Liver (tissue), 9 donors: ENCODE data around the gene NRIP1. TPM values are rescaled to one million over a fixed set of nuclear protein-coding genes. Genes with fewer than 3 reads are reported as not detected.

Source experiments
- DNase-seq: peaks from one replicate; pipeline ENCODE4 v3.0.0-alpha.2; 2017; ENCODE audit warnings: low spot score
- H3K27ac ChIP-seq, 2 donors: one replicate each; pipeline ENCODE4 v1.7.0; 2013; ENCODE audit warnings: inconsistent platforms in 2 of 2, low read length in 2 of 2, control low read depth in 1 of 2, low read depth in 1 of 2, mild to moderate bottlenecking in 1 of 2
- H3K27me3 ChIP-seq, 4 donors: one replicate each; pipeline versions ENCODE4 v1.6.1 to v1.7.0; 2013; ENCODE audit warnings: low read length in 3 of 4, inconsistent platforms in 1 of 4, mild to moderate bottlenecking in 1 of 4, moderate library complexity in 1 of 4; ENCODE audit not compliant: control insufficient read depth in 4 of 4, insufficient read depth in 4 of 4
- H3K36me3 ChIP-seq, 4 donors: one replicate each; pipeline versions ENCODE4 v1.6.1 to v1.7.0; 2013; ENCODE audit warnings: low read length in 3 of 4, mild to moderate bottlenecking in 3 of 4, low read depth in 1 of 4, moderate library complexity in 1 of 4; ENCODE audit not compliant: control insufficient read depth in 4 of 4, insufficient read depth in 3 of 4
- H3K4me1 ChIP-seq, 4 donors: one replicate each; pipeline versions ENCODE4 v1.6.1 to v1.7.0; 2013; ENCODE audit warnings: low read length in 3 of 4, mild to moderate bottlenecking in 3 of 4, moderate library complexity in 1 of 4; ENCODE audit not compliant: control insufficient read depth in 4 of 4, insufficient read depth in 4 of 4
- H3K4me3 ChIP-seq, 3 donors: one replicate each; pipeline versions ENCODE4 v1.6.1 to v1.7.0; 2013; ENCODE audit warnings: low read length in 3 of 3, control low read depth in 1 of 3, low read depth in 1 of 3, mild to moderate bottlenecking in 1 of 3
- H3K9ac ChIP-seq, 2 donors: one replicate each; pipeline ENCODE4 v1.7.0; 2013; ENCODE audit warnings: low read length in 2 of 2, mild to moderate bottlenecking in 2 of 2, moderate library complexity in 2 of 2, control low read depth in 1 of 2, low read depth in 1 of 2
- H3K9me3 ChIP-seq, 4 donors: one replicate each; pipeline versions ENCODE4 v1.6.1 to v1.7.0; 2013; ENCODE audit warnings: low read length in 3 of 4; ENCODE audit not compliant: control insufficient read depth in 4 of 4
- FOXA1 ChIP-seq: IDR thresholded peaks from 2 replicates; pipeline ENCODE4 v1.6.1; 2016; ENCODE audit warnings: antibody characterized with exemption
- FOXA2 ChIP-seq: IDR thresholded peaks from 2 replicates; pipeline ENCODE4 v1.6.1; 2016; ENCODE audit warnings: antibody characterized with exemption
- GABPA ChIP-seq, 2 donors: IDR thresholded peaks in 1 of 2; conservative IDR thresholded peaks in 1 of 2; 2 replicates each; pipeline ENCODE4 v1.6.1; 2016; ENCODE audit warnings: antibody characterized with exemption in 2 of 2, mild to moderate bottlenecking in 1 of 2, moderate library complexity in 1 of 2
- HNF4A ChIP-seq, 2 donors: conservative IDR thresholded peaks; 2 replicates each; pipeline ENCODE4 v1.6.1; 2016; ENCODE audit warnings: antibody characterized with exemption in 2 of 2, mild to moderate bottlenecking in 2 of 2
- JUND ChIP-seq, 2 donors: IDR thresholded peaks; 2 replicates each; pipeline ENCODE4 v1.6.1; 2016; ENCODE audit warnings: antibody characterized with exemption in 2 of 2
- NR2F2 ChIP-seq: IDR thresholded peaks from 2 replicates; pipeline ENCODE4 v1.6.1; 2016; ENCODE audit warnings: antibody characterized with exemption
- RAD21 ChIP-seq, 2 donors: IDR thresholded peaks; 2 replicates each; pipeline ENCODE4 v1.6.1; 2016; ENCODE audit warnings: antibody characterized with exemption in 2 of 2, mild to moderate bottlenecking in 2 of 2
- RXRA ChIP-seq, 2 donors: IDR thresholded peaks; 2 replicates each; pipeline ENCODE4 v1.6.1; 2017 to 2018; ENCODE audit warnings: antibody characterized with exemption in 2 of 2, mild to moderate bottlenecking in 1 of 2
- TAF1 ChIP-seq: conservative IDR thresholded peaks from 2 replicates; pipeline ENCODE4 v1.6.1; 2016; ENCODE audit warnings: antibody characterized with exemption, mild to moderate bottlenecking
- YY1 ChIP-seq: IDR thresholded peaks from 2 replicates; pipeline ENCODE4 v1.6.1; 2016; ENCODE audit warnings: antibody characterized with exemption, mild to moderate bottlenecking
- WGBS: extraction: QIAGEN DNeasy Blood & Tissue Kit; methylation state at CpG from one replicate; pipeline ENCODE4 v1.1.7; 2013; 5-methylcytosine and 5-hydroxymethylcytosine counted together
- polyA plus RNA-seq, 2 donors: library from polyadenylated mRNA; stranded (reverse) in 1 of 2; unstranded in 1 of 2; fragments of 200-250 nt in 1 of 2; fragments of >200 nt in 1 of 2; fragmentation: Nextera tagmentation in 1 of 2; extraction: Ambion mirVana in 1 of 2; gene quantifications; one replicate each; pipeline versions ENCODE4 v1.2.1 to v1.2.3, GENCODE V29; 2013 to 2015
- total RNA-seq, 2 donors: library from RNA; depleted of rRNA; stranded (reverse); fragments of >200 nt; gene quantifications; one replicate each; pipeline ENCODE4 v1.2.3, GENCODE V29; 2014
- TF ChIP-seq, protein P1 (sequence below): IDR thresholded peaks from 2 replicates; pipeline ENCODE4 v1.6.1; 2016; ENCODE audit warnings: antibody characterized with exemption
- TF ChIP-seq, protein P2 (sequence below): fragments of 150-350 bp; IDR thresholded peaks from 2 replicates; pipeline ENCODE4 v1.5.1; 2017; ENCODE audit warnings: improper control_type of control experiment, low read depth, low read length; ENCODE audit not compliant: missing input control
- TF ChIP-seq, protein P3 (sequence below): IDR thresholded peaks from 2 replicates; pipeline ENCODE4 v1.6.1; 2016; ENCODE audit warnings: antibody characterized with exemption, mild to moderate bottlenecking
- donor health status: healthy.
- donor health status: healthy.
- donor health status: healthy.
- donor health status: healthy.
- donor health status: healthy.

Gene NRIP1
- total and polyA plus RNA-seq, 4 donors, result 3.8 to 28.4 (median 12.6) TPM

DNA sequence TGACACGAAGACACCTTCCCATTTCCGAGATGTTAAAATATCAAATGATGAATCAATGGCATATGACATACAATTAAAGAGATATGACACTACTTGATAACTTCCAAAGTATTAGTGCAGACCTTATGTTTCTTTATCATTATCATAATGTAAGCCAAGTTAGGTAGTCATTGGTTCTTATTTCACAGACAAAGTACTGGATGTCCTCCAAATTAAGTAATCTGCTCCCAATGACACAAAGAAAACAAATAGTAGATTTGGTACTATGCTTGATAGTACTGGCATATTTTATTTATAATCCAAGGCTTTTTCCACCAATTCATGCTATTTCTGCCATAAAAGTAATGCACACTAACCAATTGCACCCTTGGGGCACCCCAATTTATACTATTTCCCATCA is 11.9 kb upstream of the NRIP1 start:
- Histone ChIP-seq H3K9ac (no peak overlapping the region), H3K4me1 (peaks cover 0 to 2% (median 0%) of the 10 kb centered on the region in 4 donors), H3K4me3 (no peak overlapping the region), H3K36me3 (no peaks in the 10 kb centered on the region), H3K27me3 (no peaks in the 10 kb centered on the region), H3K9me3 (no peaks in the 10 kb centered on the region), H3K27ac (no peak overlapping the region)
- TF ChIP-seq HNF4A (conservative IDR thresholded peaks at IDR 0.05) (peak in 1 of 2 donors; percentile 8), FOXA1 (no peak), NR2F2 (no peak), FOXA2 (no peak)
- TF ChIP-seq, protein P1, sequence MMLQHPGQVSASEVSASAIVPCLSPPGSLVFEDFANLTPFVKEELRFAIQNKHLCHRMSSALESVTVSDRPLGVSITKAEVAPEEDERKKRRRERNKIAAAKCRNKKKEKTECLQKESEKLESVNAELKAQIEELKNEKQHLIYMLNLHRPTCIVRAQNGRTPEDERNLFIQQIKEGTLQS, result no peak
- WGBS, result 90% methylated on average over 2 of the region's 2 CpGs
- DNase-seq, result no peak

DNA sequence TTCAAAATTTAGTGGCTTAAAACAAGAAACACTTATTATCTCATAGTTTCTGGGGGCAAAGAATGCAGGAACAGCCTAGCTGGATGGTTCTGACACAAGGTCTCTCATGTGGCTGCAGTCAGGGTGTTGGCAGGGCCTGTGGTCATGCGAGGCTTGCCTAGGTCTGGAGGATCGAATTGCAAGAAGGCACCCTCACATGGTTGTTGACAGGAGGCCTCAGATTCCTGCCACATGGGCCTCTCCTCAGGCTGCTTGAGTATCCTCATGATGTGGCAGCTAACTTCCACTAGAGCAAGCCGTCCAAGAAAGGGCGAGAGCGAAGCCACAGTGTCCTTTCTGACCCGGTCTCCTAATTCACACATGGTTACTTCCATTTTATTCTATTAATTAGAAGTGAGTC is 6.2 kb upstream of the NRIP1 start:
- Histone ChIP-seq H3K4me1 (peaks cover 0 to 4% (median 0%) of the 10 kb centered on the region in 4 donors), H3K27ac (no peak overlapping the region), H3K4me3 (no peak overlapping the region), H3K36me3 (no peaks in the 10 kb centered on the region), H3K9ac (no peak overlapping the region), H3K27me3 (no peaks in the 10 kb centered on the region), H3K9me3 (no peaks in the 10 kb centered on the region)
- 95% methylated on average over 6 of the region's 6 CpGs for WGBS
- DNase-seq, result no peak
- TF ChIP-seq FOXA2, result no peak
- no peak for TF ChIP-seq RAD21 (IDR thresholded peaks at IDR 0.05)
- TF ChIP-seq NR2F2, result no peak
- no peak for TF ChIP-seq JUND (IDR thresholded peaks at IDR 0.05)
- TF ChIP-seq, protein P2, sequence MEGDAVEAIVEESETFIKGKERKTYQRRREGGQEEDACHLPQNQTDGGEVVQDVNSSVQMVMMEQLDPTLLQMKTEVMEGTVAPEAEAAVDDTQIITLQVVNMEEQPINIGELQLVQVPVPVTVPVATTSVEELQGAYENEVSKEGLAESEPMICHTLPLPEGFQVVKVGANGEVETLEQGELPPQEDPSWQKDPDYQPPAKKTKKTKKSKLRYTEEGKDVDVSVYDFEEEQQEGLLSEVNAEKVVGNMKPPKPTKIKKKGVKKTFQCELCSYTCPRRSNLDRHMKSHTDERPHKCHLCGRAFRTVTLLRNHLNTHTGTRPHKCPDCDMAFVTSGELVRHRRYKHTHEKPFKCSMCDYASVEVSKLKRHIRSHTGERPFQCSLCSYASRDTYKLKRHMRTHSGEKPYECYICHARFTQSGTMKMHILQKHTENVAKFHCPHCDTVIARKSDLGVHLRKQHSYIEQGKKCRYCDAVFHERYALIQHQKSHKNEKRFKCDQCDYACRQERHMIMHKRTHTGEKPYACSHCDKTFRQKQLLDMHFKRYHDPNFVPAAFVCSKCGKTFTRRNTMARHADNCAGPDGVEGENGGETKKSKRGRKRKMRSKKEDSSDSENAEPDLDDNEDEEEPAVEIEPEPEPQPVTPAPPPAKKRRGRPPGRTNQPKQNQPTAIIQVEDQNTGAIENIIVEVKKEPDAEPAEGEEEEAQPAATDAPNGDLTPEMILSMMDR, result no peak
- TF ChIP-seq RXRA (IDR thresholded peaks at IDR 0.05), result no peak
- no peak for TF ChIP-seq FOXA1

DNA sequence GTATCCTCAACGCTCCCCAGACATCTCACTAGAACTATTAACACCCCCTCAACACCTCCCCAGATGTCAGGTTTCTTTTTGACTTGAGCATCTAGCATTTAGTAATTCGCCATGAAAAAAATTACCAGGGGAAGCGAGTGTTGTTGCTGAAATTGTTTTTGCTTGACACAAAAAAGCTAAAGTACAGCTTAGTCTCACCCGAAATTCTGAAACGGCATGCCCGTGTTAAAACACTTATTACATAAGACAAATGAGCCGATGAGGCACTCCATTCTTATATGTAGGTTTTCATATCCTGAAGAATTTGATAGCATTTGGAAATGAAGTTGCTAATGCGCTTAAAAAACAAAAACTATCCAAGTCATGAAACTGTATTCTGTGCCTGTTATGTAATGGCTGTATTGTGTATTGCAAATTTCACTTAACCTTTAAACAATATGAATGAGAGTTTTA is 1.3 kb upstream of the NRIP1 start:
- no peaks in the 10 kb centered on the region for H3K9me3 ChIP-seq
- no peaks in the 10 kb centered on the region for H3K27me3 ChIP-seq
- H3K27ac ChIP-seq, result peak overlapping the region; percentile 76
- H3K4me1 ChIP-seq, result peaks cover 2 to 17% (median 11%) of the 10 kb centered on the region in 4 donors
- H3K36me3 ChIP-seq, result no peaks in the 10 kb centered on the region
- under 1% methylated on average over 8 of the region's 8 CpGs for WGBS
- H3K9ac ChIP-seq, result peak overlapping the region; percentile 27 to 97
- peak overlapping the region; percentile 63 to 94 (median 93) for H3K4me3 ChIP-seq
- DNase-seq, result no peak
- TF ChIP-seq NR2F2, result no peak
- TF ChIP-seq YY1, result peak; percentile 42
- TF ChIP-seq TAF1, result no peak
- TF ChIP-seq JUND (IDR thresholded peaks at IDR 0.05), result no peak
- TF ChIP-seq, protein P3, sequence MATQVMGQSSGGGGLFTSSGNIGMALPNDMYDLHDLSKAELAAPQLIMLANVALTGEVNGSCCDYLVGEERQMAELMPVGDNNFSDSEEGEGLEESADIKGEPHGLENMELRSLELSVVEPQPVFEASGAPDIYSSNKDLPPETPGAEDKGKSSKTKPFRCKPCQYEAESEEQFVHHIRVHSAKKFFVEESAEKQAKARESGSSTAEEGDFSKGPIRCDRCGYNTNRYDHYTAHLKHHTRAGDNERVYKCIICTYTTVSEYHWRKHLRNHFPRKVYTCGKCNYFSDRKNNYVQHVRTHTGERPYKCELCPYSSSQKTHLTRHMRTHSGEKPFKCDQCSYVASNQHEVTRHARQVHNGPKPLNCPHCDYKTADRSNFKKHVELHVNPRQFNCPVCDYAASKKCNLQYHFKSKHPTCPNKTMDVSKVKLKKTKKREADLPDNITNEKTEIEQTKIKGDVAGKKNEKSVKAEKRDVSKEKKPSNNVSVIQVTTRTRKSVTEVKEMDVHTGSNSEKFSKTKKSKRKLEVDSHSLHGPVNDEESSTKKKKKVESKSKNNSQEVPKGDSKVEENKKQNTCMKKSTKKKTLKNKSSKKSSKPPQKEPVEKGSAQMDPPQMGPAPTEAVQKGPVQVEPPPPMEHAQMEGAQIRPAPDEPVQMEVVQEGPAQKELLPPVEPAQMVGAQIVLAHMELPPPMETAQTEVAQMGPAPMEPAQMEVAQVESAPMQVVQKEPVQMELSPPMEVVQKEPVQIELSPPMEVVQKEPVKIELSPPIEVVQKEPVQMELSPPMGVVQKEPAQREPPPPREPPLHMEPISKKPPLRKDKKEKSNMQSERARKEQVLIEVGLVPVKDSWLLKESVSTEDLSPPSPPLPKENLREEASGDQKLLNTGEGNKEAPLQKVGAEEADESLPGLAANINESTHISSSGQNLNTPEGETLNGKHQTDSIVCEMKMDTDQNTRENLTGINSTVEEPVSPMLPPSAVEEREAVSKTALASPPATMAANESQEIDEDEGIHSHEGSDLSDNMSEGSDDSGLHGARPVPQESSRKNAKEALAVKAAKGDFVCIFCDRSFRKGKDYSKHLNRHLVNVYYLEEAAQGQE, result no peak
- no peak for TF ChIP-seq GABPA (IDR thresholded peaks at IDR 0.05 in 1 of 2, conservative IDR thresholded peaks at IDR 0.05 in 1 of 2)
